Measurements from ENCODE around the gene OCLN. TPM values are rescaled to one million over a fixed set of nuclear protein-coding genes. Genes with fewer than 3 reads are reported as not detected.

The OCLN gene
- total RNA-seq, 1 donor from 2014 or later: 67.5 TPM

GRCh38 chr5:69522035-69522434, 29.4 kb downstream of the OCLN start:
- Mint-ChIP-seq H3K4me3 (no peak overlapping the region), H3K9me3 (no peaks in the 10 kb centered on the region), H3K27me3 (ENCODE audit: insufficient read depth, low read depth) (no peaks in the 10 kb centered on the region), H3K36me3 (no peaks in the 10 kb centered on the region), H3K4me1 (no peaks in the 10 kb centered on the region), H3K27ac (no peak overlapping the region)
- no peaks in the 10 kb centered on the region for H3K4me1 ChIP-seq
- H4K20me1 ChIP-seq (ENCODE audit: low read depth): no peaks in the 10 kb centered on the region
- H3K4me2 ChIP-seq: no peak overlapping the region
- no peak overlapping the region for H3K4me3 ChIP-seq
- no peaks in the 10 kb centered on the region for H3K27me3 ChIP-seq
- H3K27ac ChIP-seq: no peak overlapping the region
- H3K9ac ChIP-seq: no peak overlapping the region
- H3K9me3 ChIP-seq (ENCODE audit: low read depth): no peaks in the 10 kb centered on the region
- DNase-seq (ENCODE audit: low spot score): no peak
- H2AFZ ChIP-seq (replicated peaks): no peak overlapping the region
- no peaks in the 10 kb centered on the region for H3F3A ChIP-seq (ENCODE audit: low read depth)
- H3K79me2 ChIP-seq (ENCODE audit: low read depth): peaks cover 7% of the 10 kb centered on the region
- TF ChIP-seq EZH2 (IDR thresholded peaks at IDR 0.05): no peak
- no peak for TF ChIP-seq CTCF (IDR thresholded peaks at IDR 0.05)
- TF ChIP-seq EZH2phosphoT487 (IDR thresholded peaks at IDR 0.05): no peak
- peaks cover 4% of the 10 kb centered on the region for H3K36me3 ChIP-seq

DNA sequence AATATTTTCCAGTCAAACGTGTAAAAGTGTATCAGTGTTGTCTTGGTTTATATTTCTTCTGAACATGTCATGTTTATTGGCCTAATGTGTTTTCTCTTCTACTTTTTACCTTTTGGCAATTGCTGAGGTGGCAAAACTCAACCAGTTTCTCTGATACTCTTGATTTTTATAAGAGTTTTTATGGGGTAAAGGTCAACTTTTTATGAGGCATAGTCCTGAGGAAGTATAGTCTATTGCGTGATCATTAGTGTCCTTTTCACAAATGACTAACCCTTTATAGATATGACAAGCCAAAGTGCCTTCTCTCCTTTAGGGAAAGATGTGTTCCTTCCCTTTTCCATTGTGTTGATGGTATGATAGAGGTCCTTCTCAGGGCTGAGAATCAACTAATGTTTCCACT, 32.9 kb downstream of the OCLN start:
- peaks cover 3% of the 10 kb centered on the region for H4K20me1 ChIP-seq (ENCODE audit: low read depth)
- no peak overlapping the region for H2AFZ ChIP-seq (replicated peaks)
- Mint-ChIP-seq H3K27me3 (ENCODE audit: insufficient read depth, low read depth) (no peaks in the 10 kb centered on the region), H3K36me3 (no peaks in the 10 kb centered on the region), H3K9me3 (no peaks in the 10 kb centered on the region), H3K27ac (no peak overlapping the region), H3K4me3 (no peak overlapping the region), H3K4me1 (peaks cover under 1% of the 10 kb centered on the region)
- H3F3A ChIP-seq (ENCODE audit: low read depth): no peaks in the 10 kb centered on the region
- no peaks in the 10 kb centered on the region for H3K79me2 ChIP-seq (ENCODE audit: low read depth)
- H3K9ac ChIP-seq: no peak overlapping the region
- H3K4me3 ChIP-seq: no peak overlapping the region
- H3K9me3 ChIP-seq (ENCODE audit: low read depth): no peaks in the 10 kb centered on the region
- TF ChIP-seq EZH2phosphoT487 (IDR thresholded peaks at IDR 0.05): no peak
- no peak for TF ChIP-seq EZH2 (IDR thresholded peaks at IDR 0.05)
- no peak for TF ChIP-seq CTCF (IDR thresholded peaks at IDR 0.05)
- no peak overlapping the region for H3K4me2 ChIP-seq
- H3K4me1 ChIP-seq: no peaks in the 10 kb centered on the region
- peaks cover 4% of the 10 kb centered on the region for H3K36me3 ChIP-seq
- no peak overlapping the region for H3K27ac ChIP-seq
- no peaks in the 10 kb centered on the region for H3K27me3 ChIP-seq
- DNase-seq (ENCODE audit: low spot score): no peak

- Histone ChIP-seq H3K4me2 (no peak overlapping the region), H3K4me3 (no peak overlapping the region), H3F3A (ENCODE audit: low read depth) (no peaks in the 10 kb centered on the region), H2AFZ (replicated peaks) (no peak overlapping the region), H3K27me3 (no peaks in the 10 kb centered on the region), H4K20me1 (ENCODE audit: low read depth) (peaks cover 15% of the 10 kb centered on the region), H3K4me1 (peaks cover 9% of the 10 kb centered on the region), H3K9me3 (ENCODE audit: low read depth) (no peaks in the 10 kb centered on the region), H3K36me3 (peaks cover 4% of the 10 kb centered on the region), H3K9ac (no peak overlapping the region), H3K27ac (no peak overlapping the region), H3K79me2 (ENCODE audit: low read depth) (no peaks in the 10 kb centered on the region)
- peaks cover 12% of the 10 kb centered on the region for H3K4me1 Mint-ChIP-seq
- H3K4me3 Mint-ChIP-seq: no peak overlapping the region
- H3K27ac Mint-ChIP-seq: no peak overlapping the region
- H3K9me3 Mint-ChIP-seq: no peaks in the 10 kb centered on the region
- no peaks in the 10 kb centered on the region for H3K27me3 Mint-ChIP-seq (ENCODE audit: insufficient read depth, low read depth)
- no peak for DNase-seq (ENCODE audit: low spot score)
- no peaks in the 10 kb centered on the region for H3K36me3 Mint-ChIP-seq
- TF ChIP-seq CTCF (IDR thresholded peaks at IDR 0.05) (no peak), EZH2 (IDR thresholded peaks at IDR 0.05) (no peak), EZH2phosphoT487 (IDR thresholded peaks at IDR 0.05) (no peak)
Measured at GRCh38 chr5:69526660-69527059, 34.1 kb downstream of the OCLN start.

Measured in neural progenitor cell (in vitro differentiated cells).